SK-N-MC (cell line): ENCODE results near the gene CHTOP.

Source experiments
- EZH2 ChIP-seq: fragments of 200-600 bp; sonication (generic); IDR thresholded peaks from one replicate; pipeline ENCODE4 v1.6.1; 2017; ENCODE audit warnings: antibody characterized with exemption
- FOXP2 ChIP-seq: optimal IDR thresholded peaks from 2 replicates; pipeline ENCODE3; 2011; ENCODE audit warnings: mild to moderate bottlenecking, moderate library complexity; ENCODE audit not compliant: insufficient read depth; ENCODE audit errors: extremely low read length, control extremely low read depth
- POLR2AphosphoS5 ChIP-seq: IDR thresholded peaks from 2 replicates; pipeline ENCODE4 v1.6.1; 2012; ENCODE audit warnings: mild to moderate bottlenecking, low read depth, low read length, borderline replicate concordance

DNA sequence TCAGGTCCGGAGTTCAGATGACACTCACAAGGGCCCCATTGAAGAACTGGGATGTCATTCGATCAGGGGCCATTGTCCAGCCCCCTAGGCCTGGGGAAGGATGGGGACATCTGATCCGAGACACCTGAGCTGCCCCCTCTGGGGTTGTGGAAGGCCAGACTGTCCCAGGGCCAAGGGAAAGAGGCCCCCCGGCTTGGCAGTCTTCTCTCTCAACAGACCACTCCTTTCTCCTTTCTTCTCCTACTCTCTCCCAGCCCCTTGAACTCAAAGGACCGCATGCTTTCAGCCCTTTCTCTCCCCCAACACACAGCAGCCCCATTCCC lies 4.6 kb upstream of the CHTOP start:
- TF ChIP-seq POLR2AphosphoS5 (no peak), EZH2 (no peak), FOXP2 (no peak)
